Osteocyte (in vitro differentiated cells): ENCODE measurements around the gene IGSF21. TPM values are rescaled to one million over a fixed set of nuclear protein-coding genes. Genes with fewer than 3 reads are reported as not detected.

Experiments used
- DNase-seq: peaks from one replicate; pipeline ENCODE4 v3.0.0; 2021; ENCODE audit warnings: mixed read lengths; ENCODE audit not compliant: unreplicated experiment; ENCODE audit errors: extremely low spot score
- H3K27ac Mint-ChIP-seq: one replicate; pipeline ENCODE4 v1.8.0; 2021; ENCODE audit warnings: mild to moderate bottlenecking, mixed read lengths; ENCODE audit not compliant: unreplicated experiment
- H3K27me3 Mint-ChIP-seq: one replicate; pipeline ENCODE4 v1.8.0; 2021; ENCODE audit warnings: mixed read lengths; ENCODE audit not compliant: unreplicated experiment
- H3K36me3 Mint-ChIP-seq: one replicate; pipeline ENCODE4 v1.8.0; 2021; ENCODE audit warnings: mixed read lengths; ENCODE audit not compliant: unreplicated experiment
- H3K4me1 Mint-ChIP-seq: one replicate; pipeline ENCODE4 v1.8.0; 2021; ENCODE audit warnings: mixed read lengths; ENCODE audit not compliant: unreplicated experiment
- H3K4me3 Mint-ChIP-seq: one replicate; pipeline ENCODE4 v1.8.0; 2021; ENCODE audit warnings: mild to moderate bottlenecking, moderate library complexity, mixed read lengths; ENCODE audit not compliant: unreplicated experiment
- H3K9me3 Mint-ChIP-seq: one replicate; pipeline ENCODE4 v1.8.0; 2021; ENCODE audit warnings: mixed read lengths; ENCODE audit not compliant: unreplicated experiment
- total RNA-seq: library from RNA; stranded (reverse); gene quantifications from 2 replicates; pipeline ENCODE4 v1.2.1, GENCODE V29; 2021
- TF ChIP-seq, protein P1 (sequence below): fragments of 200-600 bp; sonication (generic); IDR thresholded peaks from 2 replicates; pipeline ENCODE4 v1.5.0; 2021; ENCODE audit warnings: antibody characterized with exemption, mild to moderate bottlenecking, moderate library complexity

The IGSF21 gene
- total RNA-seq, 1 donor from 2014 or later, result not detected

DNA sequence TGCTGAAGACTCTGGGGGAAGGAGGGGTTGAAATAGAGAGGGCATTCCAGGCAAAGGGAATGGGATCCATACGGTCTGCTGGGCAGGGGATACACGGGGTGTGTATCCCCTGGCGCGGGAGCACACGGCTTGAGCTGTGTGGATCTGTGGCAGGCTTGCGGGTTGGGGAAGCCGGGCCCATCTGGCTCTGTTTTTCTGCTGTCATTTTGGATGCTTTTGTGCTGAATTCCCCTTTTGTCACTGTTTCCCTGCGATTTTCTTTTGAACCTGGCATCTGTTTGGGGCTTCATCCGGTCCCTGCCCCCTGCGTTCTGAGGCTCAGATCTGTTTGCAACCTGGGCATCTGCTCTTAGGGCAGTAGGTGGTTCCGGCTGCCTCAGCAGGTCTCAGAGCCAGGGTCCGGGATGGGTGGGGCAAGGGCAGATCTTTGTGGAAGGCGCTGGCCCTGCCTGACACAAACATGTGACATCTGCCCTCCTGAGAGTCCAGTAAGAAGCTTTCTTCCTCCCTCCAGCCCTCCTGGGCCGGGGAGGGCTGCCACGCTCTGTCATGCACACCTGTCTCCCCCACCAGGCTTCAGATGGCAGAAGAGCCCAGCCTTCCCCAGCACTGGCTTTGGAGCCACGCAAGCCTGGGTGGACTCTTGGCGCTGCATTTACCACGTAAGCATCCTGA is 84.0 kb downstream of the IGSF21 start:
- peaks cover 2% of the 10 kb centered on the region for H3K27me3 Mint-ChIP-seq
- no peak overlapping the region for H3K27ac Mint-ChIP-seq

DNA sequence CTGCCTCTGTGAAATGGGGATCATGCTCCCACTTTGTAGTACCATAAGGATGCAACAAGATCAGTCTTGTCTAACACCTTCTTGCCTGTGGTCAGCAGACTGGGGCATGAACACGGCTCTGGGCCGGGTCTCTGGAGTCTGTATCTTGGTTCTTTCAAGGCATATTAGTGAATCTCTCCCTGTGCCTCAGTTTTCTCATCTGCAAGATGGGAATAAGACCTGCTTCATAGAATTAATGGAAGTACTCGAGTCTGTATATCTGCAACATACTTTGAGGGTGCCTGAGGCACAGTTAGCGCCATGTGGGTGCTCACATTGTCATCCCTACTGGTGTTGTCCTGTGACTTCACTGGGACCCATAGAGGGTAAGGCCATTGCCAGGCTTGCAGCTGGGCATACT is 84.6 kb downstream of the IGSF21 start:
- Mint-ChIP-seq H3K9me3 (no peaks in the 10 kb centered on the region), H3K27ac (no peak overlapping the region), H3K27me3 (peaks cover 2% of the 10 kb centered on the region), H3K4me1 (no peaks in the 10 kb centered on the region), H3K4me3 (no peak overlapping the region), H3K36me3 (no peaks in the 10 kb centered on the region)
- no peak for DNase-seq
- TF ChIP-seq, protein P1, sequence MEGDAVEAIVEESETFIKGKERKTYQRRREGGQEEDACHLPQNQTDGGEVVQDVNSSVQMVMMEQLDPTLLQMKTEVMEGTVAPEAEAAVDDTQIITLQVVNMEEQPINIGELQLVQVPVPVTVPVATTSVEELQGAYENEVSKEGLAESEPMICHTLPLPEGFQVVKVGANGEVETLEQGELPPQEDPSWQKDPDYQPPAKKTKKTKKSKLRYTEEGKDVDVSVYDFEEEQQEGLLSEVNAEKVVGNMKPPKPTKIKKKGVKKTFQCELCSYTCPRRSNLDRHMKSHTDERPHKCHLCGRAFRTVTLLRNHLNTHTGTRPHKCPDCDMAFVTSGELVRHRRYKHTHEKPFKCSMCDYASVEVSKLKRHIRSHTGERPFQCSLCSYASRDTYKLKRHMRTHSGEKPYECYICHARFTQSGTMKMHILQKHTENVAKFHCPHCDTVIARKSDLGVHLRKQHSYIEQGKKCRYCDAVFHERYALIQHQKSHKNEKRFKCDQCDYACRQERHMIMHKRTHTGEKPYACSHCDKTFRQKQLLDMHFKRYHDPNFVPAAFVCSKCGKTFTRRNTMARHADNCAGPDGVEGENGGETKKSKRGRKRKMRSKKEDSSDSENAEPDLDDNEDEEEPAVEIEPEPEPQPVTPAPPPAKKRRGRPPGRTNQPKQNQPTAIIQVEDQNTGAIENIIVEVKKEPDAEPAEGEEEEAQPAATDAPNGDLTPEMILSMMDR, result no peak

More for the DNA sequence above, 84.0 kb downstream of the IGSF21 start:
- Mint-ChIP-seq H3K4me1 (no peaks in the 10 kb centered on the region), H3K4me3 (no peak overlapping the region), H3K9me3 (no peaks in the 10 kb centered on the region), H3K36me3 (no peaks in the 10 kb centered on the region)
- TF ChIP-seq, protein P1, result no peak
- DNase-seq, result no peak

DNA sequence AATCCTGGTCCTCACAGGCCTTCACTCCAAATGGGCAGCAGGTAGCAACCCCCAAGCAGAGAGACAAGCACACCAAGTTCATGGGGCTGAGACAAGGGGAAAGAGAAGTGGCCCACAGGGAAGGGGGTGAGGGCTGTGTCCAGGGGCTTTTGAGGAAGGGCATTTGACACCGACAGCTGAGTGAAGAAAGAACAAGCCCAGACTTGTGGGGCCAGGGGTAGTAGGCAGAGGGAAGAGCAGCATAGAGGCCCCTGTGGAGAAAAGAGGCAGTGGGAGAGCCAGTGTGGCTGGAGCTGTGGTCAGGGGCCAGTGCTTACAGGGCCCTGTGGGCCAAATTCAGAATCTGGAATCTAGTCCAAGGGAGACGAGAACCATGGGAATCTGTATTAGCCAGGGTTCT is 85.4 kb downstream of the IGSF21 start:
- Mint-ChIP-seq H3K4me3 (no peak overlapping the region), H3K4me1 (no peaks in the 10 kb centered on the region), H3K36me3 (no peaks in the 10 kb centered on the region), H3K27me3 (peaks cover 2% of the 10 kb centered on the region), H3K27ac (no peak overlapping the region), H3K9me3 (no peaks in the 10 kb centered on the region)
- DNase-seq, result no peak
- TF ChIP-seq, protein P1, result no peak

DNA sequence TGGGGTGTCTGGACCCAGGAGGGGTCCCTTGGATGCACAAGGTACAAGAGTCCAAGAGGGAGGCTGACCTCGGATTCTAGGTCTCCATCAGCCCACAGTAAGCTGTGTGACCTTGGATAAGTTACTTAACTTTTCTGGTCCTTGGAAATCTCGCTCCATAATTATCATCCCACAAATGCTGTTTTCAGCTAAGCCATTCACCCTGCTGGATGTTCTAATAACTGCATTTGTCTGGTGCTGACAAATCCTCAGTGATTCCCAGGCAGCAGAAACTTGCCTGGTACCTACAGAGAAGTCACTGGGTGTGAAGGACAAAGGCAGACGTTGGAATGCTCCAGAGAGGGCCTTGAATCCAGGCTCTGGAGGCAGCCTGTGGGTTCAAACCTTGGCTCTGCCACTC is 89.7 kb downstream of the IGSF21 start:
- no peak for DNase-seq
- Mint-ChIP-seq H3K4me1 (no peaks in the 10 kb centered on the region), H3K36me3 (no peaks in the 10 kb centered on the region), H3K27me3 (peaks cover 2% of the 10 kb centered on the region), H3K27ac (no peak overlapping the region), H3K4me3 (no peak overlapping the region), H3K9me3 (no peaks in the 10 kb centered on the region)
- TF ChIP-seq, protein P1, result no peak

DNA sequence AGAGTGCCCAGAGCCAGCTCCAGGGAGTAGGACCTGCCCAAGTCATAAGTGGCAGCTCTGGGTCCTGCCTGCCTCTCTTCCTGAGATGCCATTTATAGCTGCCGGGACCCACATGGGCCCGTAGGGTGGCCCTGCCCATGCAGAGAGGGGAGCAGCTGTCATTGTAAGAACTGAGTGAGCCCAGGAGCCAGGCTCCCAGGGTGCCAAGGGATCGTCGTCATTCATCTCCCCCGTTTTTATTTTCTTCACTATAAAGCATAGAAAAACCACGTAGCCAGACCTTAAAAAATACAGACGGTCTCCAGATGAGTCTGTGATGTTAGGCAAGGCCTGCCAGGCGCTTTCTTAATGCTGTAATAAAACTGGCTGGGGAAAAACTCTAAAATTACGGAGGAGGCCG is 90.7 kb downstream of the IGSF21 start:
- no peaks in the 10 kb centered on the region for H3K4me1 Mint-ChIP-seq
- H3K36me3 Mint-ChIP-seq, result no peaks in the 10 kb centered on the region
- peaks cover 2% of the 10 kb centered on the region for H3K27me3 Mint-ChIP-seq
- no peak for DNase-seq
- H3K9me3 Mint-ChIP-seq, result no peaks in the 10 kb centered on the region
- TF ChIP-seq, protein P1, result no peak
- no peak overlapping the region for H3K4me3 Mint-ChIP-seq
- no peak overlapping the region for H3K27ac Mint-ChIP-seq
